ENCODE data around the gene IFT81. TPM values are rescaled to one million over a fixed set of nuclear protein-coding genes. Genes with fewer than 3 reads are reported as not detected.

The IFT81 gene
- total and polyA plus RNA-seq, 2 donors (not counting 1 experiment from before 2014, with no cell fraction given): 0.43 to 6.8 TPM

DNA sequence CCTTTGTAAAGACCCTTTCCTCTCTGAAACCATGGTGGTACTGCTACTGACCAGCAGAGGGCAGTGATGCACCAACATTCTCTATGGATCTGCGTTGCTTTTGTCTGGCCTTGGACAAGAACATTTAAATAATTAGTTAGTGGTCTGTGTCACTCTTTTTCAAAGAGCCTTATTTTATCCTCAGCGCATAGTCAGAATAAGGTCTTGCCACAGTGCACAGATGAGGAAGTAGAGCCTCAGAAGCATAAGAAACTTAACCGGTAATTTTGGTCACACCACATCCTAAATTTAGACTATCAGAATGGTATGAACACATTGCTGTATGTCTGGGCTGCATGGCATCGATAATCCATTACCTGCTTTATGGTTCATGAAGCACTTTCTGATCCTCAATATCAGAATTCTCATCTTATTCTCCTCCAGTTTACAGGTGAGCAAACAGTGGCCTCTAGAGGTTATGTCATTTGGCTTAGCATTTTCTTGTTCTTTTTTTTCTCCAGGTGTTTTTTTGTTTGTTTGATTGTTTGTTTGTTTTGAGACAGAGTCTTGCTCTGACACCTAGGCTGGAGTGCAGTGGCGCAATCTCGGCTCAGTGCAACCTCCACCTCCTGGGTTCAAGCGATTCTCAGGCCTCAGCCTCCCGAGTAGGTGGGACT, 23.7 kb upstream of the IFT81 start:
- intact Hi-C loops (cut with micrococcal nuclease): loop anchor here (1.0 to 10.0 kb wide), 6 partner anchors 24 to 788 kb away; partner anchors contain the start of genes ATP2A2, C12orf76 and IFT81
- Mint-ChIP-seq H3K9me3 (ENCODE audit: insufficient read depth) (no peaks in the 10 kb centered on the region), H3K27me3 (no peaks in the 10 kb centered on the region), H3K27ac (peak overlapping the region; percentile 81), H3K4me3 (peak overlapping the region; percentile 67), H3K4me1 (peaks cover 24% of the 10 kb centered on the region)
- ChIA-PET POLR2A (no interaction called here), CTCF (interaction anchor here (0.6 to 3.7 kb wide), 25 partner anchors 9 to 788 kb away, joined by 3 to 39 read pairs (median 4); partner anchors contain the start of genes ARPC3 and IFT81)
- H3K4me1 ChIP-seq (ENCODE audit: control insufficient read depth in 2 of 2, insufficient read depth in 2 of 2, low read length in 2 of 2): peaks cover 21 to 22% of the 10 kb centered on the region in 2 donors
- peak; percentile 91 for DNase-seq
- peak overlapping the region; percentile 72 to 73 for H3K27ac ChIP-seq (ENCODE audit: low read length in 2 of 2)
- WGBS (ENCODE audit: insufficient coverage): no CpG with 5 or more reads among the region's 8 CpGs
- H3K4me2 ChIP-seq (replicated peaks; ENCODE audit: low read depth, low read length, poor library complexity, severe bottlenecking): peak overlapping the region; percentile 61
- ATAC-seq (ENCODE audit: low read depth): peak; percentile 98
- no peaks in the 10 kb centered on the region for H3K79me2 ChIP-seq (ENCODE audit: control insufficient read depth, insufficient read depth, low read length)
- no peaks in the 10 kb centered on the region for H4K20me1 ChIP-seq (ENCODE audit: control insufficient read depth, insufficient read depth, low read length, poor library complexity, severe bottlenecking)
- no peak for TF ChIP-seq EZH2 (IDR thresholded peaks at IDR 0.05; ENCODE audit: borderline replicate concordance, insufficient read depth, low read depth, low read length, poor library complexity, severe bottlenecking)
- TF ChIP-seq, protein P1, sequence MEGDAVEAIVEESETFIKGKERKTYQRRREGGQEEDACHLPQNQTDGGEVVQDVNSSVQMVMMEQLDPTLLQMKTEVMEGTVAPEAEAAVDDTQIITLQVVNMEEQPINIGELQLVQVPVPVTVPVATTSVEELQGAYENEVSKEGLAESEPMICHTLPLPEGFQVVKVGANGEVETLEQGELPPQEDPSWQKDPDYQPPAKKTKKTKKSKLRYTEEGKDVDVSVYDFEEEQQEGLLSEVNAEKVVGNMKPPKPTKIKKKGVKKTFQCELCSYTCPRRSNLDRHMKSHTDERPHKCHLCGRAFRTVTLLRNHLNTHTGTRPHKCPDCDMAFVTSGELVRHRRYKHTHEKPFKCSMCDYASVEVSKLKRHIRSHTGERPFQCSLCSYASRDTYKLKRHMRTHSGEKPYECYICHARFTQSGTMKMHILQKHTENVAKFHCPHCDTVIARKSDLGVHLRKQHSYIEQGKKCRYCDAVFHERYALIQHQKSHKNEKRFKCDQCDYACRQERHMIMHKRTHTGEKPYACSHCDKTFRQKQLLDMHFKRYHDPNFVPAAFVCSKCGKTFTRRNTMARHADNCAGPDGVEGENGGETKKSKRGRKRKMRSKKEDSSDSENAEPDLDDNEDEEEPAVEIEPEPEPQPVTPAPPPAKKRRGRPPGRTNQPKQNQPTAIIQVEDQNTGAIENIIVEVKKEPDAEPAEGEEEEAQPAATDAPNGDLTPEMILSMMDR (IDR thresholded peaks at IDR 0.05): peak; percentile 93
- peak overlapping the region; percentile 35 for H3K9ac ChIP-seq (ENCODE audit: low read length)
- H3K4me3 ChIP-seq (ENCODE audit: control extremely low read depth in 1 of 5, extremely low read depth in 1 of 5, insufficient read depth in 1 of 5, low read depth in 2 of 5, low read length in 4 of 5): peak overlapping the region in 2 of 5 experiments; percentile 15 to 21
- no peaks in the 10 kb centered on the region for H3K27me3 ChIP-seq (replicated peaks in 1 of 4; ENCODE audit: control extremely low read depth in 1 of 4, control insufficient read depth in 3 of 4, insufficient read depth in 4 of 4, low read length in 3 of 4)
- H3K9me3 ChIP-seq (ENCODE audit: control extremely low read depth in 1 of 3, control insufficient read depth in 2 of 3, insufficient read depth in 1 of 3, low read length in 2 of 3): no peaks in the 10 kb centered on the region
- peak overlapping the region; percentile 46 for H2AFZ ChIP-seq (ENCODE audit: insufficient read depth, low read depth, low read length, poor library complexity, severe bottlenecking)
- no peaks in the 10 kb centered on the region for H3K36me3 ChIP-seq (replicated peaks in 1 of 2; ENCODE audit: control extremely low read depth in 1 of 2, control insufficient read depth in 1 of 2, extremely low read depth in 1 of 2, insufficient read depth in 2 of 2, low read length in 1 of 2)

DNA sequence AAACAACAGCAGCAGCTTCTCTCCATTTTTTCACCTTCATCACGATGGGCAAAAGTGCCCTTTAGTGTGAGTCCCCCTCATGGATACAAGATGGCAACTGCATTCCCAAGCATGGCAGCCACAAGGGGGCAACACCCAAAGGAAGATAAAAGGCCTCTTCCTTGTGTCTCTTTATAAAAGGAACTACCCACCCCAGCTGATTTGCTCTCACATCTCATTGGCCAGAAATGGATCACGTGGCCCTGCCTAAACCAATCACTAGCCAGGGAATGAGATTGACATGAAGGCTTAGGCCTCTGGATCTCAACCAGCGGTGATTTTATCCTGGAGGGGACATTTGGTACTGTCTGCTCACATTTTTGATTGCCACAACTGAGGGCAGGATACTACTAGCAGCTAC, 21.9 kb upstream of the IFT81 start:
- 100% methylated on average over 3 of the region's 3 CpGs for WGBS (ENCODE audit: insufficient coverage)
- intact Hi-C loops (cut with micrococcal nuclease): loop anchor here (10.0 kb wide), 1 partner anchor 503 kb away; no protein-coding TSS in a partner anchor
- no peaks in the 10 kb centered on the region for H3K27me3 Mint-ChIP-seq
- peaks cover 21 to 22% of the 10 kb centered on the region in 2 donors for H3K4me1 ChIP-seq (ENCODE audit: control insufficient read depth in 2 of 2, insufficient read depth in 2 of 2, low read length in 2 of 2)
- no peak overlapping the region for H3K9ac ChIP-seq (ENCODE audit: low read length)
- no peak overlapping the region for H3K27ac ChIP-seq (ENCODE audit: low read length in 2 of 2)
- peak overlapping the region; percentile 75 for H3K27ac Mint-ChIP-seq
- H3K9me3 ChIP-seq (ENCODE audit: control extremely low read depth in 1 of 3, control insufficient read depth in 2 of 3, insufficient read depth in 1 of 3, low read length in 2 of 3): no peaks in the 10 kb centered on the region
- CTCF ChIA-PET: interaction anchor here (0.9 to 2.7 kb wide), 7 partner anchors 10 to 786 kb away, joined by 3 to 25 read pairs (median 5); partner anchors contain the start of genes ARPC3 and IFT81
- H3K27me3 ChIP-seq (replicated peaks in 1 of 4; ENCODE audit: control extremely low read depth in 1 of 4, control insufficient read depth in 3 of 4, insufficient read depth in 4 of 4, low read length in 3 of 4): no peaks in the 10 kb centered on the region
- no peaks in the 10 kb centered on the region for H3K79me2 ChIP-seq (ENCODE audit: control insufficient read depth, insufficient read depth, low read length)
- no peak overlapping the region for H3K4me2 ChIP-seq (replicated peaks; ENCODE audit: low read depth, low read length, poor library complexity, severe bottlenecking)
- H4K20me1 ChIP-seq (ENCODE audit: control insufficient read depth, insufficient read depth, low read length, poor library complexity, severe bottlenecking): no peaks in the 10 kb centered on the region
- H3K4me3 Mint-ChIP-seq: no peak overlapping the region
- no peaks in the 10 kb centered on the region for H3K36me3 ChIP-seq (replicated peaks in 1 of 2; ENCODE audit: control extremely low read depth in 1 of 2, control insufficient read depth in 1 of 2, extremely low read depth in 1 of 2, insufficient read depth in 2 of 2, low read length in 1 of 2)
- DNase-seq: peak; percentile 40
- POLR2A ChIA-PET: interaction anchor here (0.6 kb wide), 1 partner anchor 344 kb away, joined by 5 read pairs; no protein-coding TSS in a partner anchor
- H3K4me3 ChIP-seq (ENCODE audit: control extremely low read depth in 1 of 5, extremely low read depth in 1 of 5, insufficient read depth in 1 of 5, low read depth in 2 of 5, low read length in 4 of 5): no peak overlapping the region
- H3K4me1 Mint-ChIP-seq: peaks cover 24% of the 10 kb centered on the region
- ATAC-seq (ENCODE audit: low read depth): no peak
- no peak overlapping the region for H2AFZ ChIP-seq (ENCODE audit: insufficient read depth, low read depth, low read length, poor library complexity, severe bottlenecking)
- TF ChIP-seq EZH2 (IDR thresholded peaks at IDR 0.05; ENCODE audit: borderline replicate concordance, insufficient read depth, low read depth, low read length, poor library complexity, severe bottlenecking): no peak
- TF ChIP-seq, protein P1 (IDR thresholded peaks at IDR 0.05): no peak
- no peaks in the 10 kb centered on the region for H3K9me3 Mint-ChIP-seq (ENCODE audit: insufficient read depth)

Data from B cell (primary cell).